ENCODE measurements around the gene GNAT1.

GNAT1 gene

DNA sequence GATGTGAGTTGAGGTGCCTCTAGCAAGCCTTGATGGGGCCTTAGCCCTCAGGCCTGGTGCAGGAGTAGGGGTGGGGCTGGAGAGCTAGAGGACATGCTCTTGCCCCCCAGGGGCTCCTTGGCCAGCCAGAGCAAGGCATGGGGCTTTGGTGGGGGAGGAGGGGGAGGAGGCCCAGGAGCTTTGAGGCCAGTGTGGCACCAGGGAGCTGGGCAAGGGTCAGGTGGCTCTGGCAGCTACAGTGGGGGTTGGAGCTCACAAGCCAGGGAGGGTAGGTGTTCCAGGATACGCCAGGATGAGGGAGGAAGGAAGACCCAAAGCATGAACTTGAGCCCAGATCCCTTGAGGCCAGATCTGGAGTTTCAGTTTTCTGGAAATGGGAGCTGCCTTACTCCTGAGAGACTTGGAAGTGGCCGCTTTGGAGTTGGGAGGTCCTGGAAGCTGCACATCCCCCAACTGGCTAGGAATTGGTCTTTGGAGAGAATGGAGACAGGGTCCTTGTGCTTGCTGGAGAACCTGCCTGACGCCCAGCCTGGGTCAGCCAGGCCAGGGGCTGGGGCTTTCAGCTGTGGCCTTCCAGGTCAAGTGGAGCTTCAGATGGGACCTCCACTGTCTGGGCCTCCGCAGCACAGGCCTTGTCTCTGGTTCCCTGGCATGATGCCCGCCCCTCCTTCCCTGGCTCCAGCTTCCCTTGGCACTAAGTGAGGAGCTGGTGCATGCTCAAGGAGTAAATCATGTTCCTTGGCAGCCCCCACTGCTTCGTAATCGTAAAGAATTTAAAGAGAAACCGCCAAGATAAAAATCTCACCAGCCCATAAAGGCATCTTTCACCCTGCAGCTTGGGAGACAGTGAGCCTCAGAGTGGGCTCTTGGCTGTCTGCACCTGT, 27.6 kb upstream of the GNAT1 start:
- no peak for DNase-seq

DNA sequence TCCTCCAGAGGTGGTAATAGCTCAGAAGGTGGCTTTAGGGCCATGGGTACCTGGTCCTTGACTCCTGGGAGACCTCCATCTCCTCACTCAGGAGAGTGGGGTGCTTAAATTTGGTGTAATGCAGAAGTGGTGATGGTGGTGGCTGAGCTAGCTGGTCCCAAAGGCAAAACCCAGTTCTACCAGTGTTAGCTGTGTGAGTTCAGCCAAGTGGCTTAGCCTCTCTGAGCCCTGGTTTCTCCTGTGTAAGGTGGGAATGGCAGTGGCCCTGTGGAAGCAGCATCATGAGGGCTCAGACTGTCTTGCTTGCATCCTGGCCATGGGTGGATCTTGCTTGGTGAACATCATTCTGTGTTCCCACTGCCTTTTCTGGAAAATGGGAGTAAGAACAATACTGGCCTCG, 26.9 kb upstream of the GNAT1 start:
- DNase-seq: no peak

DNA sequence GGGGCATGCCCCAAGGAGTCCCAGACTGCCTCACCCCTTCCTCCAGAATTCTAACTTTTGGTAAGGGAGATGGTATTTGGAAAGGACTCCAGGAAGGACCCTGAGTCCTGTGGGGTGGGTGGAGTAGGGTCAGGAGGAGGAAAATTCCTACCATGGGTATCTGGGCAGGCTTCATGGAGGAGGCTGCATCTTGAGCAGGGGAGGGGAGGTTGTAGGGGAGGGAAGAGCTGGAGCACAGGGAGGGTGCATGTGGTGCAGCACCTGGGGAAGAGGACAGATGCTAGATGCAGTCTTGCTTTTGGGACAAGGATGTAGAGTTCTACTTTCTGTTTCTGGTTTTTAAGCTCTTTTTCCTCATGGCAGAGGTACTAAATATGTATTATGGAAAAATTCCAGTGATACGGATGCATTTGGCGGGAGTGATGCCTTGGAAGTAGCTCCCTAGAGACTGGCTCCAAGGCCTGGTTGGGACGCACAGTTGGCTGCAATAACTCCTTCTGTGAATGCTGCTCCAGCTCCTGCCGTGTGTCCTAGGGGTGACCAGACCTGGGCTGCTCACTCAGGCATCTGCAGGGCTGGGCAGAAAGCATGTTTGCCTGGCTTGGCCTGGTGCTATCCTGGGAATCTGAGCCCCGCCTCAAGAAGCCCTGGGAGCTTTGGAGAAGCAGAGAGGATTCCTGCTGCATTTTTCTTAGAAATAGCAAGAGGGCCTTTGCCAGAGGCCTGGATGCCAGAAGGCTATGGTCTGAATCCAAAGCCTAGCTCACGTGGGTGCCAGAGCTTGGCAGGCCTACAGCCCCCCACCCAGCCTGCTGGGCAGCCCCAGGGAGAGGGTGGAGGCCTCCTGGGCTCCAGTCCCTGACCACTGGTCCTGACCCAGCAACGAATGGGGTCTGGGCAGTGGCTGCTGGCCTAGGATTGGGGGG, 26.2 kb upstream of the GNAT1 start:
- DNase-seq: no peak

DNA sequence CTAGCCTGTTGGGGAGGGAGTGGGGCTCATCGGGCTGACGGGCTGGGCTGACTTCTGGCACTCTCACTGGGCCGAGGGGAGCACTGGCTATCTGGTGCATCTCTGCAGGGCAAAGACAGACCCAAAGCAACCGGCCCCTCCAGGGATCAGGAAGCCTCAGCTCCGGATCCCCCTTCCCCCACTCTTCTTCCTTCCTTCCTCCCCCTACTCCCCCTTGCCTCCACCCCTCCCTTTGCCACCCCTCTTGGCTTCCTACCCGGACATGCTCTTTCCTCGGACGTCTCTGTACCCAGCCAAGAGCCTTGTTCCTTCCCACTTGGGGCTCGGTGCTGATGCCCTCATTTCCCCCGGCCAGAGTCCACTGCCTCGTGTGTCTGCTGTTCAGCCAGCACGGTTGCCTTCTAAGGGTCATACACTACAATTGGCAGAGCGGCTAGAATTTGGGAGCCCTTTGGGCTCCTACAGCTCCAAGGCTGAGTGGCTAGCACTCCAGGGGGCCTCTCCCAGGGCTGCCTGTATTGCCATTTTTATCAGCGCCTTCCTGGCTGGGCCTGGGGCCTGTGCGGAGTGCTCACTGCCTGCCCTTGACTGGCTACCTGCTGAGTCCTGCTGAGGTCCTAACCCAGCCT, 25.4 kb upstream of the GNAT1 start:
- DNase-seq: no peak

DNA sequence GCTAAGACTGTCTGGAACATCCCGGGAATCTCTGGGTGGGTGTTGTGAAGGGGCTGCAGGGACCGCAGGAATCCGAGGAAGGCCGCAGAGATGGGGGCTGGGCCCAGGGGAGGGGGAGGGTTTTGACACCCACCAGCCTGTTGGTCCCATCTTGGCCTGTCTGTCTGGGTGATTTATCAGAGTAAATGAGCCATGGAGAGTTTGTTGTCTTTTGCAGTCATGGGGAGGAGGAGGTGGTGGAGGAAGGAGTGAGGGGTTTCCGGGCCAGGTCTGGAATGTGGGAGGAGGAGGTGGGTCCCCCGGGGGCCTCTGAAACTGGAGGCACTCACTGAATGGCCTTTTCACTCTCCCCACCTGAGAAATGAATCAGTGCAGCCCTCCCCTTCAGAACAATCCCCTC, 24.8 kb upstream of the GNAT1 start:
- DNase-seq: no peak

DNA sequence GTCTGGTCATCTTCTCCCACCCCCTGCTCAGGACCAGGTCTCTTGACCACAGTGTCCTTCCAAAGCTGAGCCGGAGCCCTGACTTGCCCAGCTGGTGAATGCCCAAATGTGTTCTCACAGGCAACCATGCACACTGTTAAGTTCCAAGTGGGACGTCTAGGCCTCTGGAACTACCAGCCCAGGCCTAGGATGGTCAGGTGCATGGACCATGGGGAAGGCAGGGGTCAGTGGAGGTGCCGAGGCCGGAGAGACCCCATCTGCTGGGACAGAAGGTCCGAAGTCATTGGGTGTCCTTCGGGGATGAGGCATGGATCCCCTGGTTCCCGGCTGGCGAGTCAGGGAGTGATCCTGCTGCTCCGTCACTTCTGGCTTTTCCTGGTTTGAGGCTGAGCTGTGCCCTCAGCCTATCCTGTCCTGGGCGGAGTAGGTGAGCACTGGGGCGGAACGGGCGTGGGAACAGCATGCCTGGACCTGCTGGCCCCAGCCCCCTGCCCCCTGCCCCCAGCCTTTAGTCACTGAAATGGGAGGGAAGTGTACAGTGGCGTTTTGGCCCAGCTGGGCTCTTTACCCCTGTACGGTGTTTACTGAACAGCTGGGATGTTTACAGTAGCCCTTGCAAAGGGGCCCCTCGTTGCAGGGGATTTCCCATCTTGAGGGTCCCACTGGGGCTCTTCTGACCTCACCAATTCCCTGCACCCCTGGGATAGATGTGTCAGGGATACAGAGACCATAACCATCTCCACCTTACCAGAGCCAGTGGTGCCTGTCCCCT, 24.2 kb upstream of the GNAT1 start:
- no peak for DNase-seq

DNA sequence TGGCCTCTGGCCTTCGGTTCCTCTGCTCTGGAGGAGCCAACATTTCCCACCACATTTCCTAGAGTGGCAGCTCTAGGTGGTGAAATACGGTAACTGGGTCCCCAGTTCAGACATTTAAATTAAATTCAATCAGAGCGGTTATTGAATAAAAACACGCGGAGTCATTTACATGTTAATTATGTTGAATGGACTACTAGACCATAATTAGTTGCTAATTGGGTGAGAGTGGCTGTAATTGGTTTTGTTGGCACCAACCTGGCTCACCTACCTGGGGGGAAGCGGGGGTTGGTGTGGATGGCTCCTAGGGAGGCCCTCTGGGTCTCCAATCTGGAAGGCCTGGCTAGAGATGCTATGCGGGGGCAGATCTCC, 23.6 kb upstream of the GNAT1 start:
- no peak for DNase-seq

DNA sequence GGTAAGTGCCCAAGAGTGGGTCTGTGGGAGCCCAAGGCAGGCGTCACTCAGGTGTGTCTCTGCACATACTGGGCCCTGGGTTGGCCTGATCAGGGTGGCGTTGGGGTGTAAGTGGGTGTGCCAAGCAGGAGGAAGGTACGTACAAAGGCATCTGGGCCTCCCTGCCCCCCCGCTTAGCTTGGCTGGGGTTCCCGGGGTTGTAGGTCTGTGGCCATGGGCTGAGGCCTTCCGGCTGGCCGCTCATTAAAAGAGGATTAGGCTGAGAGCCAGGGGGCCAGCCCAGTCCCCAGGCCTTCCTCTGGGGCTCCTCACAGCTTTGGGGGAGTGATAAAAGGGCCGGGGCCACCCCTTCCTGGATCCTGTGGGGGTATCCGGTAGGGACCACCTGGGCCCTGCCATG, 23.0 kb upstream of the GNAT1 start:
- DNase-seq: no peak

DNA sequence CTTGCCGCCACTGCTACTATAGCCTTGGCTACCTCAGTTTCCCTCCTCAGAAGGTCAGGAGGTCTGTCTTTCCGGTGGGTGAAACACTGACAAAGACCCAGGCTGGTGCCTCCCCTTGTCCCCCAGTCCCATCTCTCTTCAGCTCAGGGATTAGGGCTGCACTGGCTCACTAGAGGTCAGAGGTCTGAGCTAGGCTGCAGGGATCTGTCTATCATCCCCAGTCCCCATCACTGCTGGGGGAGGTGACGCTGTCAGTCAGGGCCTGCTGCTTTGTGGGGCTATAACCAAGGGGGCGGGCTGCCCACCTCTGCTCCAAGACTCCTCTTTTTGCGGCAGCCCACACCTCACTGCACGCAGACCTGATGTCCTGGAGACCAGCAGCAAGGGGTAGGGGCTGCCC, 22.6 kb upstream of the GNAT1 start:
- DNase-seq: no peak

DNA sequence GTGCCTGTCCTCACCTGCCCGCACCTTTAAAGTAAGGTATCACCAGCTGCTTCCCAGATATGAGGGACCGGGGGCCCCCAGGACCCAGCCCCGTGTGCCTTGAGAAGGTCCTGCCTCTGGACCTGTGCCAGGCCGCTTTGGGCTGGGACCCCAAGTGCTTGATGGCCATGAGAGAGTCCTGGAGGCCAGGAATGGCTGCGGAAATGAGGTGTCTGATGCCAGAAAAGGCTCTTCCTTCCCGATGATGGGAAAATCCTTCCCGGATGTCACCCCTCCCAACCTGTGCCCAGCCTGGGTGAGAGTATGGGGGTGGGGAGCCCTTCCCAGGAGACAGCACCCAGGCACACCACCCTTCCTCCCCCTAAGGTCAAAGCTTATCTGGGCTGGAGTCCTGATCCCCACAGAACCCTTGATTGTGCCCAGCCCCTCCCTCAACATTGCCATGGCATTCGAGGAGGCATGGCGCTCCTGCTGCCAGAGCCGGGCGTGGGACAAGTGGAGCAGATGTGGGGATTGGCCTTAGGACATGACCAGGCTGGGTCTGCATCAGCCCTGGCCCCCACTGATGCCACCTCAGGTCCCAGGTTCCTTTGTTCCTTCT, 22.1 kb upstream of the GNAT1 start:
- DNase-seq: no peak

DNA sequence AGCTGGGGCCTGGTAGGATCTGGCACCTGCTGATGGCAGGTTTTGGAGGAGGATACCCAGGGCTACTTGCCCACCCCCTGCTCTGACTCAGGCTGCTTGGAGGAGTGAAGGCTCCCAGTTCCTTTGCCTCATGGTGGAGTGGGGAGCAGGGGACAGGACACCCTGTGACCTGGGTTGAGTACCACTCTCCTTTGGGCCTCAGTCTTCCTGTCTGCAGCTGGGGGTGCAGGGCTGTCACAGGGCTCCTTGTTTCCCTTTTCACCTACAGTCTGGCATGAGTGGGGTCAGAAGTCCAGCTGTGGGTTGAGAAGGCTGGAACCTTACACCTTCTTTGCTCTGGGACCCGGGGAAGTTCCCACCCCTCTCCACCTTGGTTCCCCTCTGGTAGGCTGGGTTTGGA, 21.6 kb upstream of the GNAT1 start:
- DNase-seq: no peak

DNA sequence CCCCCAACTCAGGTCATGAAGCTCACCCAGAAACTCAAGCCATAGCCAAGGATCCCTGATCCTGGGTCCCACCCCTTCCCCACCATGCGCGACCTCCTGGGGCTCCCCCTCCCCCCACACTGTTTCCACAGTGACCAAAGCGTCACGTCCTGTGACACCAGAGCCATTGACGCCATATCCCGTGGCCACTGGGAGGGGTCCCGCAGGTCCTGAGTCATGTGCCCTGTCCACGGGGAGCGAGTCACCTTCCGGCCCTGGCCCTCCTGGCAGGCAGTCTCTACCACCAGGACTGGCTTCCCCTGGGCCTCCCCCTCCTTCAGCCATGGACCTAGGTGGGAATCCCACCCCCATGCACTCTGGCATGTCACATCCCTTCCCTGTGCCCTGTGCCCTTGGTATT, 20.7 kb upstream of the GNAT1 start:
- DNase-seq: no peak

DNA sequence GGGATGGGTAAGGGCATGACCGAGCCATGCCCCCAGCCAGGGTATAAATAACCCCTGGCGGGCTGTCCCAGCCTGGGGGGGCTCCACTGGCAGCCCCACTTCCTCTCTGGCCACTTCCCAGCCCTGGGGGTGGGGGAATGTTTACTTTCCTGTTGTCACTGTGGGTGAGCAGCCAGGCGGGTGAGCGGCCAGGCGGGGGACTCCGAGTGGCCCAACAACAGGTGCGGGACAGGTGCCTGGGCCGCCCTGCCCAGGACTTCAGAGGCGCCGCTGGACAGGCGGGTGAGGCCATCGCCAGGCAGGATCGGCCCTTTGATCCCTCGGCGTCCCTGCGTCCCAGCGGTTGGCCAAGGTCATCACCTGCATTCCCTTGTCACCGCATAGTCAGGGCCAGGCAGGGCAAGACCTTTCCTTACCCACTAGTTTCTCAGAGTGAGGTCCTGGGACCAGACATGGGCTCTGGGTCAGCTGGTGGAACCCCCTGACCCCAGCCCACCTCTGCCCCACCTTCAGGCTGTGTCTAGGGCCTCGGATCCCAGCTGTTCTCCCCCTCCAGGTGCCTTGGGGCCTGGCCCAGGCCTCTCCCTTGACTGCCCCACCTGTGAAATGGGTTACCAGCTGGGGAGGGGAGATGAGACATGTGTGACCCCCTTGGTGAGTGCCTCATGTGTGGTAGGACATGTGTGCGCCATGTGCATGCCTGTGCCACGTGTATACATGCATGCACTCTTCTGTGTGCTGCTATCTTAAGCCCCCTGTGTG, 19.7 kb upstream of the GNAT1 start:
- no peak for DNase-seq

DNA sequence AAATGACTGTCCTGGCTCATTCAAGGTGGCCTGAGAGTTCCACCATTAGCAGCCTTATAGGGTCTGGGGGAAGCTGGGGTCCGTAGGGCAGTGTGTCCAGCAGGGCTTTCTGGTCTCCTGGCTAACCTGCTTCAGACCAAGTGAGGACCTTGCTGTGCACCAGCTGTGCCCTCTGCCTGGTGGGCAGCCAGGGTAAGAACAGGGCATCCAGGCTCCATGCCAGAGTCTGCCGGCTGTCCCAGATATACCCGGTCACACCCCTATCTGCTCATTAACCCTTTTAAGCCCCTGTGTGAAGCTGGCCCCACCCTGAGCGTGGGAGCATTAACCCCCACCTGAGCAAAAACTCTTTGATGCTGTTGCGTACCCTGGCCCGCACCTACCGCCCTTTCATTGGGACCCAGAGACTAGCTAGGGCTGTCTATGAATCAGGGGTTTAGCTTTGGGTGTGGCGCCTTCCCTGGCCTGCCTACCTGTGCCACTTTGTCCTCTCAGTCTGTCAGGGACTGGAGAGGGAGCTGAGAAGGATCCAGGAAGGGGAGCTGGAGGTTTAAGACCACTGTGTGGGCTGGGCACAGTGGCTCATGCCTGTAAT, 18.7 kb upstream of the GNAT1 start:
- no peak for DNase-seq

DNA sequence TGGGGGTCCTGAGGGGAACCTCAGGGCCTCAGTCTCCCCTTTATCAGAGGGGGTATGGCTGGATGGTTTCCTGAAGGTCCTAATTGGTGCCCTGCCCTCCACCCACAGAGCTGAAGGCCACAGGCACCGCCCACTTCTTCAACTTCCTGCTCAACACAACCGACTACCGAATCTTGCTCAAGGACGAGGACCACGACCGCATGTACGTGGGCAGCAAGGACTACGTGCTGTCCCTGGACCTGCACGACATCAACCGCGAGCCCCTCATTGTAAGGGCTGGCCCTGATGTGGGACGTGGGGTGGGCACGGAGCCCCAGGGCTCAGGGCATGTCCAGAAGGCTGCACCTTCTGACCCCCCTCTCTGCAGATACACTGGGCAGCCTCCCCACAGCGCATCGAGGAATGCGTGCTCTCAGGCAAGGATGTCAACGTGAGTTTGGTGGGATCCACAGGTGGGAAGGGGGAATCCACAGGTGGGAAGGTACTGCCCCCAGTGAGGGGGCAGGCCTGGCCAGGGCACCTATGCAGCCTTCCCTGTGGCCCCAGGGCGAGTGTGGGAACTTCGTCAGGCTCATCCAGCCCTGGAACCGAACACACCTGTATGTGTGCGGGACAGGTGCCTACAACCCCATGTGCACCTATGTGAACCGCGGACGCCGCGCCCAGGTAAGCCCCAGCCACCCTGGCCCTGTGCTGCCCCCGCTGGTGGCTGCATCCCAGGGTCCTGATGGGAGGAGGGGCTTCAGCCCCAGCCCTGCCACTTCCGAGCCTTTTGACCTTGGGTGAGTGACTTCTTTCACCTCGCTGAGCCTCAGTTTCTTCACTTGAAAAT, 17.5 kb upstream of the GNAT1 start:
- DNase-seq: no peak

DNA sequence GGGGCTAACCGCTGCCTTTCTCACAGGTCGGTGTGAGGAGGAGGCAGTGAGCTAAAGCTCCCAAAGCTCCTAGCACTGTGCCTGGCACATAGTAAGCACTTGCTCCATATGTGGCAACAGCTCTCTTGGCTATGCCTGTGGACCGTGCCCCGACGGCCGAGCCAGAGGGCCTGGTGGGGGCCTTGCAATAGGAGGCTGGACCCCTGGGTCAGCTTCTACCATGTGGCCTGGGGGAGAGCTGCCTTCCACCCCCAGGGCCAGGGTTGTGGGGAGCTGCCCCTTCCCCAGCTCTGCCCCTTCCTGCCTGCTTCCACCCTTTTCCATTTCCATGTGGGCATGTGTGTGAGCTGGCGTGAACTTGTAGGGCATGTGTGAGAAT, 16.9 kb upstream of the GNAT1 start:
- no peak for DNase-seq

DNA sequence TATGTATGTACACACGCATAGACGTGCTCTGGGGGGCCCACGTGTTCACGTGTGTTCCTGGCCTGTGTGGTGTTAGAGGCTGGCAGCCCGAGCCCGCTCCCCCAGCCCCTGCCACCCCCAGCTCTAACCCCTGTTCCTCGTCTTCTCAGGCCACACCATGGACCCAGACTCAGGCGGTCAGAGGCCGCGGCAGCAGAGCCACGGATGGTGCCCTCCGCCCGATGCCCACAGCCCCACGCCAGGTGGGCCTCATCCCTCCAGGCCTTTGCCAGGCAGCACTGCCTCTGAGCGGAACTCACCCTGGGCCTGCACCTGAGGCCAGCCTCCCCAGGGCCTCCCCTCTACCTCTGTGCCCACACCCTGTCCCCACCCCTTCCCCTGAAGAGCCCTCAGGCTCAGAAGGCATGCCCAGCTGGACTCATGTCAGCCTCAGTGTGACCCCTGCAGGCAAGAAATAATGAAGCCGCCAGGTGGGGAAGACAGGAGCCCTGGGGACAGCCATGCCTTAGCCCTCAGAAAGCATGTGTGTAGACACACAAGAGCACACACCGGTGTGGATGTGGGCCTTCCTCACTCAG, 16.4 kb upstream of the GNAT1 start:
- DNase-seq: no peak

DNA sequence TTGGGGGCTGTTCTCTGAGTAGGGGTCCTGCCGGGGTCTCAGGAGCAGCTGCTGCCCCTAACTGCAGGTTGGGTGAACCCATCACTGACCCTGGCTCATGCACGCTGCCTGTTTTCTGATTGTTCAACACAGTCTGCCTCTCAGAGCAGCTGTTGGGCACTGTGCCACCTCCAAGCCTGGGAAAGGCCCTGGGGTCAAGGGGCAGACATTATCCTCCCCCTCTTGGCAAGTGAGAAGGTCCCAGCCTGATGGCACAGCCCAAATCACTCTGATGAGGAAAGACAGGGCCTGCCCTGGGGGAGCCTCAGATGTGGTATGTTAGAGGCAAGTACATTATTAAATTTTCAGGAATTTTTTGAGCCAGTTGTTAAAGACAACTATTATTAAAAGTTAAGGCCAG, 14.1 kb upstream of the GNAT1 start:
- no peak for DNase-seq

DNA sequence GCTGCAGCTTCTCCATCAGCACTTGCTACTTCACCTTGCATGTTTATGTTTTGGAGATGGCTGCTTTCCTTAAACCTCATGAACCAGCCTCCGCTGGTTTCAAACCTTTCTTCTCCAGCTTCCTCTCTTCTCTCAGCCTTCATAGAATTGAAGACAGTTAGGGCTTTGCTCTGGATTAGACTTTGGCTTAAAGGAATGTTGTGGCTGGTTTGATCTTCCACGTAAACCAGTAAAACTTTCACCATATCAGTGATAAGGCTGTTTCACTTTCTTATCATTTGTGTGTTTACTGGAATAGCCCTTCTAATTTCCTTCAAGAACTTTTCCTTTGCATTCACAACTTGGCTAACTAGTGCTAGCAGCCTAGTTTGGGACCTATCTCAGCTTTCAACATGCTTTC, 11.7 kb upstream of the GNAT1 start:
- no peak for DNase-seq

DNA sequence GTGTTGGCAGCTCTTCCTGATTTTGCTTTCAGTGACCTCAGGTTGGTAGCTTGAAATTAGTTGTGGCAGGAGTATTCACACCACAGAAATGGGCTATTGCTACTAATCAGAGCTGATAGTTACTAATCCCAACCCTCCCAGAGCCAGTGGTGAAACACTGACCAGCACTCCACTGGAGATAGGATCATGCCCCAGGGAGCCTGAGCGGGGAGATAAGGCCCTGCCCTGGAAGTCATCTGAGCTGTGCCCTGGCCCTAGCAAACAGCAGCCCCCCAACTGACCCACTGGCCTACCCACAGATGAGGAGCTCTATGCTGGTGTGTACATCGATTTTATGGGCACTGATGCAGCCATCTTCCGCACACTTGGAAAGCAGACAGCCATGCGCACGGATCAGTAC, 9.4 kb upstream of the GNAT1 start:
- no peak for DNase-seq

Measured in CD4-positive, alpha-beta T cell treated with Interleukin-17A for 4 hours (primary cell).